Activated CD8-positive, alpha-beta memory T cell treated with anti-CD3 and anti-CD28 coated beads, Interleukin-2, amount 10 ng/mL, durations not matched to agents 7 days and 5 days (primary cell): Measurements from ENCODE around the gene RTL10. TPM values are rescaled to one million over a fixed set of nuclear protein-coding genes. Genes with fewer than 3 reads are reported as not detected.
A peak's percentile ranks its signal among the peaks of the same experiment; 100 is the strongest.

Source experiments
- ATAC-seq: fragments of 150-1000 bp; cut with Tn5 transposase; one replicate; pipeline ENCODE4 v1.10.0; 2021; ENCODE audit warnings: moderate library complexity
- CTCF ChIA-PET: fragments of 350-600 bp; sonication (Branson Sonifier 250); formaldehyde crosslinking; loops from one replicate; lab custom pipeline; 2021; ENCODE audit warnings: antibody characterized with exemption; lab: Charles Lee
- DNase-seq: peaks from one replicate; pipeline ENCODE4 v3.0.0-alpha.2; 2020
- H3K27ac Mint-ChIP-seq: one replicate; pipeline ENCODE4 v1.8.0; 2021; ENCODE audit warnings: mild to moderate bottlenecking, mixed read lengths
- H3K27me3 Mint-ChIP-seq: one replicate; pipeline ENCODE4 v1.8.0; 2021; ENCODE audit warnings: mixed read lengths
- H3K36me3 Mint-ChIP-seq: one replicate; pipeline ENCODE4 v1.8.0; 2021; ENCODE audit warnings: mild to moderate bottlenecking, mixed read lengths
- H3K4me1 Mint-ChIP-seq: one replicate; pipeline ENCODE4 v1.8.0; 2021; ENCODE audit warnings: mixed read lengths
- H3K4me3 Mint-ChIP-seq: one replicate; pipeline ENCODE4 v1.8.0; 2021; ENCODE audit warnings: mild to moderate bottlenecking, moderate library complexity, mixed read lengths
- H3K9me3 Mint-ChIP-seq: one replicate; pipeline ENCODE4 v1.8.0; 2022; ENCODE audit warnings: low read depth, mixed read lengths
- total RNA-seq, 2 experiments: library from RNA; stranded (reverse); gene quantifications; one replicate each; pipeline ENCODE4 v1.2.3, GENCODE V29; 2021

Gene RTL10
- total RNA-seq, 2 experiments from 2014 or later = 12.8 to 15.9 TPM

DNA sequence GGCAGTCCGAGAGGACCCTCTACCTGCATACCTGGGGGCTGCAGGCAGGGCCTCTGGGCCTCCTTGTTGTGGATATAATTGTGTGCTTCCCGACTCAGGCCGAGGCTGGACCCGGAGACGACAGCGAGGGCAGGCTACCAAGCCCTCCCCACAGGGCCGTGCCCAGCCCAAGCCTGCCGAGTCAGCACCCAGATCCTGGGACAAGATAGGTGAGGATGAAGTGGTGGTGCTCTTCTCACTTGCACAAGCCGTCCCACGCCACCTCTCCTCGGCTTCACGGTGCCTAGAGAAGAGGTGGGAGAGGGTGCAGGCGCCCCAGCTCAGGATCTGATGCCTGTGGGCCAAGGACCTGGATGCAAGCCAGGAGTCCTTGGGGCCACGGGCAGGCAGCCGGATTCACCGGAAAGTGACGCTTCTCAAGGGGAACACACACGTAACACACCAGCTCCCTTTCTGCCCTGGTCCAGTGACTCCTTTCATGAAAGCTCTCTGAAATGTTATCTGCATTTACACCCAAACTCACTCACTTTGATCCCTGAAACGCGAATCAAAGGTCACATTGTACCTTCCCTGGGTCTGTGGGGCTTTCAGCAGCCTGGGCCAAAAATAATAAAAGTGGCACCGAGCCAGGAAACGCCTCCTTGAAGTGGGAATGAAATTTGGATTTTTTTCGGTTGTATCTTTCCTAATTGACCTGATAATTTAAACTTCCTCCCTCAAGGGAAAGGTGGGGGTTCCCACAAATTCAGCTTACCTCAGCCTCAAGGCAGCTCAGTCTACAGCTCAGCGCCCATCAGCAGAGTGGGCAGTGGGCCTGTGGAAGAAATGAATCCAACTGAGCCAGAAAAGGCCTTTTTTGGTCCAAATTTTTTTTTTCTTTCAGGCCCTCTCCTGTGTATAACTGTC lies 1.1 kb upstream of the RTL10 start:
- Mint-ChIP-seq H3K9me3 (no peaks in the 10 kb centered on the region), H3K27me3 (no peaks in the 10 kb centered on the region), H3K27ac (peak overlapping the region; percentile 94), H3K4me3 (peak overlapping the region; percentile 84), H3K36me3 (peaks cover 7% of the 10 kb centered on the region), H3K4me1 (peaks cover 37% of the 10 kb centered on the region)
- ATAC-seq (peak; percentile 27), DNase-seq (peak; percentile 68)
- CTCF ChIA-PET = interaction anchor here (0.7 to 1.7 kb wide), 8 partner anchors 8 to 136 kb away, joined by 3 to 8 read pairs (median 3); no protein-coding TSS in a partner anchor

DNA sequence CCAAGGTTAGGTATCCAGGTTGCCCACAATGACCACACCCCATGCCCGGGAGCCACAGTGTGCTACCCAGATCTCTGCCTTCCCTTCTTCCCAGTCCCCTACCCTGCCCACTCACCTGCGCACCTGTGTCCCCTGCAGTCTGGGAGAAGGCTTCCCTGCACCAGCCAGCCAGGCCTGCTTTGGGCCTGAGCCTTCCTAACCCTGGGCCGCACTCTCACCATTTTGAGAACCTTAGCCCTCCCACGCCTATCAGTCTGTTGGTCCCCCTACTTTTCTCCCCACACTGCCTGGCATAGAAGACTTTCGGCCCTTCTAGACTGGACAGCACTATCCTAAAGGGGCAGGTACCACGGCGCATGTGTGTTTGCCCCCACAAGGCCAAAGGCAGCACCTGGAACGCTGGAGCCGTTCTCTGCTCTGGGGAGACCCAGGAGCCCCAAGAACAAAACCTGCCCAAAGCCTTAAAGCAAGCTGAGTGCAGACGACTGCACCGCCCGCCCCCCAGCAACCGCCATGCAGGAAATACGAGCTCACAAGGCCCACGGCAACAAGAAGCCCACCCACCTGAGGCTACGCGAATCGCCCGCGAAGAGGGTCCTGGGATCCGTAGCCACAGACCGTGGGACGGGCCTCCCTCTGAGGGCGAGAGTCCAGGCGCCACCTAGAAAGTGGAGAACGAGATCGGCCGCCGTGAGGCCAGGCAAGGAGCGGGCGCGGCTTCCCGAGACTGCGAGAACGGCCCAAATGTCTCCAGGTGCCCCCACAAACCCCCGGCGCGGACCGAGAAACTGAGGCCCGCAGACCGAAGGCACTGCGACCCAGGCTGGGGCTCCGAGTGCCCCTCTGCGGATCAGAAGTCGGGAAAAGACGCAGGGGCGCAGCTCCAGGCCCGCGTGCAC lies 546 bp downstream of the RTL10 start:
- ATAC-seq = peak; percentile 9
- peak overlapping the region; percentile 84 for H3K4me3 Mint-ChIP-seq
- H3K27me3 Mint-ChIP-seq = no peaks in the 10 kb centered on the region
- DNase-seq = peak; percentile 49
- H3K9me3 Mint-ChIP-seq = no peaks in the 10 kb centered on the region
- CTCF ChIA-PET = interaction anchor here (1.3 kb wide), 1 partner anchor 56 kb away, joined by 5 read pairs; no protein-coding TSS in a partner anchor
- H3K4me1 Mint-ChIP-seq = peaks cover 37% of the 10 kb centered on the region
- H3K27ac Mint-ChIP-seq = peak overlapping the region; percentile 94
- peaks cover 11% of the 10 kb centered on the region for H3K36me3 Mint-ChIP-seq

DNA sequence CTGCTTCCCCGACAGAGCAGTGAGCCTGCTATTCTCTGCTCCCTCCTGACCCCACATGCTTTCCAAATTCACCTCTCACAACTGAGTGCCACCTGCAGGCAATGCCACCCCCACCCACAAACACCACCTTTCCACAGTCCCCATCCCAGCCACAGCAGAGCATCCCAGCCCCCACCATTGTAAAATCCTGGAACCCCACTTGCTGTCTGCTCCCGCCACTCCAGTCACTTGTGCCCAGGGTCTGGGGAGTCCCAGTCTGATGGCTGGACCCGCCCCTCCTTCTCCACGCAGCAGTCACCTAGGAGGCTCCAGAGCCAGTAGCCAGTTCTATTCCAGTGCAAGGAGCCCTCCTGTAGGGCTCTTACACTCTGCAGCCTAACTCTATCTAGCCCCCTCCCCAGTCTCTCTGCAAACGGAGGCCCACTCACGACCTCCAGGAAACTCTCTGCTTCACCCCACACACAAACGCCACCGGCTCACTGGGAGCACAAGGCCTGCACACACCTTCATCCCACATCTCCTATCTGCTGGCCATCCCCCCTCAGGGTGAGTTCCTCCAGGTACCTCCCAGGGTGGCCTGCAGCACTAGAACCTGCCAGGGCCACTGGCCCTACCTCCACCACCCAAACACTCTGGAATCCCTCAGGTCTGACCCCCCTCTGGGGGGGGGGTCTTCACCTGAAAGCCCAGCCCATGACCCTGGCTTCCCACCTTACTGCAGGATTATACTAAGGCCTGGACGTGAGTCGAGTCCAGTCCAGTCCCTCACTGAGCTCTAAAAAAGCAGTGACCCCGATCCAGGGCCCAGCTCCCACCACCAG lies 1.4 kb downstream of the RTL10 start:
- Mint-ChIP-seq H3K27ac (peak overlapping the region; percentile 94), H3K27me3 (no peaks in the 10 kb centered on the region), H3K36me3 (peaks cover 11% of the 10 kb centered on the region), H3K4me3 (peak overlapping the region; percentile 84), H3K9me3 (no peaks in the 10 kb centered on the region), H3K4me1 (peaks cover 37% of the 10 kb centered on the region)
- no peak for ATAC-seq
- DNase-seq = peak; percentile 39
- CTCF ChIA-PET = interaction anchor here (1.3 kb wide), 1 partner anchor 57 kb away, joined by 5 read pairs; no protein-coding TSS in a partner anchor

DNA sequence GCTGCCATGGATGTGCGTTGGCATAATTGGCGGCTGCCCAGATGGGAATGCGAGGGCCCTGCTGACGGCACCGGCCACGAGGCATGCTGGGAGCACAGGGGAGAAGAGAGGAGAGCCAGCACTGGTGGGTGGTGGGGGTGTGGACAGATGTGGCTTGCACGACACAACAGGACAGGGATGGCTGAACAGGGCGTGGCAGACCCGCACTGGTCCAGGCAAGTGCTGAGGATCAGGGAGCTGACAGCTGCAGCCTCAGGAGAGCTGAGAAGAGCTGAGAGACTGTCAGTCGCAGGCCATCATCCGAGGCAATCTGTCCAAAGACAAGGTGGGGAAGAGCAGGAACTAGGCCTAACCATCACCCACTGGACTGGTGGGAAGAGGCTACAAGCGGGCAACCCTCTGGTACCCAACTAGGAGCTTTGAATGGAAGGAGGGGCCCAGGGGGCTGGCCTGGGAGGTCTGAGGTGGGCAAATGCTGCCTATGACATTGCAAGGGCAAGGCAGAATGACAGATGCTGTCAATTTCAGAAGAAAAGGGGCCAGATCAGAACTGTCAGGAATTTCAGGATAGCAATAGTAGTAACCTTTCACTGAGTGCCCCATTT lies 2.4 kb downstream of the RTL10 start:
- Mint-ChIP-seq H3K4me3 (no peak overlapping the region), H3K27ac (no peak overlapping the region), H3K4me1 (peaks cover 37% of the 10 kb centered on the region), H3K36me3 (peaks cover 15% of the 10 kb centered on the region), H3K9me3 (no peaks in the 10 kb centered on the region), H3K27me3 (no peaks in the 10 kb centered on the region)
- no peak for DNase-seq
- no peak for ATAC-seq
- CTCF ChIA-PET = interaction anchor here (1.0 kb wide), 1 partner anchor 58 kb away, joined by 4 read pairs; no protein-coding TSS in a partner anchor

DNA sequence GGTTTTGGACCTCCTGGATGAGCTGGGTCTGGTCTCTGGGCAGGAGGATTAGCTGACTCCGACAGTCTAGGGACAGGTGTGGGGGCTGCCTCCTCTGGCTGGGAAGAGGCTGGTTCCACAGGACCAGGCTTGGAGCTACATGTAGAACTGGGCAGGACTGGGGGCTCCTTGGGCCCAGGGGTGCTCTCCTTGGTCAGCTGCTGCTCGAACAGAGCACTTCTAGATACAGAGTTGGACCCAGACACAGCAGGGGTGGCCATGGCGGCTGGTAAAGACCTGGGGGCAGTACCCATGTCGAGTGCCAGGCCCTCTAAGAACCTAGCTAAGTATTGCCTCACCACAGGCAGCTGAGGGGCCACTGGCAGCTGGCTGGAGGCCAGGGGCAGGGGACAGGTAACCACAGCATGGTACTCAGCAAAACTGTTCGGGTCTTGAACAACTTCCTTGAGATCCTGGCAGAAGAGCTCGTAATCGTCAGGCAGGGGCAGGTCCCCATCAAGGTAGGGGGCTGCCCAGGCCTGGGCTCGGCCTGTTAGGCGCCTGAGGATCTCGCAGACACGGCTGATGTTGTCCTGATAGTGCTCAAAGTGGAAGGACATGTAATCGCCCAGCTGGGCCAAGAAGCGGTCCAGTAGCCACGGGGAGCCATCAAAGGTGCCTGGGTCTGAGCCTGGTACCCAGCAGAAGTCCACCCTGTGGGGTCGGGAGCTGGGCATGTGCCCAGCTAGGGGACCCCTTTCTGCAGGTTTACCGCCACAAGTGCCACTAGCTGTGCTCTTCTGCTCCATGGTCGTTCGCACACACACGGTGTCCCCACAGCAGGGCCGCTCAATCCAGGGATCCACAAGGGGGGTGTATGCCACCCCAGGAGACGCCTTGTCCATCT lies 3.1 kb downstream of the RTL10 start:
- Mint-ChIP-seq H3K4me1 (peaks cover 30% of the 10 kb centered on the region), H3K4me3 (no peak overlapping the region), H3K9me3 (no peaks in the 10 kb centered on the region), H3K36me3 (peaks cover 16% of the 10 kb centered on the region), H3K27ac (no peak overlapping the region), H3K27me3 (no peaks in the 10 kb centered on the region)
- CTCF ChIA-PET = interaction anchor here (1.0 kb wide), 1 partner anchor 59 kb away, joined by 4 read pairs; no protein-coding TSS in a partner anchor
- ATAC-seq = no peak
- DNase-seq = peak; percentile 35

DNA sequence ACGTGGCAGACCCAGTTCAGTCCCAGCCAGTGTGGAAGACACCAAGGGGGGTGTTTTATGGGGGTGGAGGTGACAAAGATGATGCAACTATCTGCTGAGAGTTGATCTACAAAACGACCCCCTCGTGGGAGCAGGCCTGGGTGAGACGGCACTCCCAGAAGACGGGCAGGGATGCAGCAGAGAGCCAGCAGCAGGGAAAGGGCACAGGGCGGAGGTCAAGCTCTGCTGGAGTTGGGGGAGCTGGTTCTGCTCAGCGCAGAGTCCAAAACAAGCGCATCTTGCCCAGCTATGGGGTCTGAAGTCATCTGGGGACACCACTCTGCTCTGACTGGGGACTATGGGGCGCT lies 3.9 kb downstream of the RTL10 start:
- Mint-ChIP-seq H3K4me3 (no peak overlapping the region), H3K9me3 (no peaks in the 10 kb centered on the region), H3K36me3 (peaks cover 16% of the 10 kb centered on the region), H3K27me3 (no peaks in the 10 kb centered on the region), H3K27ac (no peak overlapping the region), H3K4me1 (peaks cover 23% of the 10 kb centered on the region)
- CTCF ChIA-PET = no interaction called here
- ATAC-seq = no peak
- peak; percentile 37 for DNase-seq

DNA sequence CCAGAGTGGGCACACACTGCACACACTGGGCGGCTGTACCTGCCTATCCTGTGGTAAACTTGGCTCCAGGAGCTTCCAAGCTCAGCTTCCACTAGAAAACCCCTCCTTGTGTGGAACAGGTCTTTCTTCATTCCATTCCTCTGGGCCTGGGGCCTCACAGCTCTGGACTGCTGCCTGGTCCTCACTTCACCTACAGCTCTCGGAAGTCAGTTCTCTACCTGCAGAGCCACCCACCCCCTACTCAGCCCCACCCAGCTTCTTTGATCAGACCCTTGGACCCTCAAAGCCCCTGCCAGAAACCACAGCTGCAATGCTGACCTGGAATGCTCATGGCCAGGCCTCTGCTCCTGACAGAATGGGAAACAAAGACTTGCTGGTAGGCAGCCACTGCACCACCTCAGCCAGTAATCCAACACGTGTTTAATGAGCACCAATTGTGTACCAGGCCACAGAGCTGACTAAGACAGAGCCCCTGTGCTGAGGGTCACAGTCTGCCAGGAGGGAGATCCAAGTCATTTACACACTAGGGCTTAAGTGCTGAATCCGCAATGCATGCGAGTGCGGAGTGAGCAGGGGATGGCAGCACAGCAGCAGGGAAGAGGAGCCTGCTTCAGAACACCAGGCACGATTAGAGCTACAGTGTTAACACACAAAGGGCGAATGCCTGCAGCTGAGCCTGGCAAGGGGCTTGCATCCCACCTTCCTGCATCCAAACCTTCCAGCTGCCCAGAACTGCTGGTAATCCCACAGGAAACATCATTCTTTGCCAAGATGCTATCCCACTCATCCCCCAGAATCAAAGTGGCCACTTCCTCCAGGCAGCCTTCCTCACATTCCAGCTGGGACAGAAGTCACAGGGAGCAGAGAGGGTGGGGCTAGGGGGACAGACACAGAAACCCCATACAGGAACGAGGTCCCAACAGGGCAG lies 4.6 kb downstream of the RTL10 start:
- Mint-ChIP-seq H3K27ac (no peak overlapping the region), H3K4me3 (no peak overlapping the region), H3K36me3 (peaks cover 16% of the 10 kb centered on the region), H3K9me3 (no peaks in the 10 kb centered on the region), H3K27me3 (no peaks in the 10 kb centered on the region), H3K4me1 (peaks cover 22% of the 10 kb centered on the region)
- DNase-seq = no peak
- ATAC-seq = no peak
- CTCF ChIA-PET = no interaction called here

DNA sequence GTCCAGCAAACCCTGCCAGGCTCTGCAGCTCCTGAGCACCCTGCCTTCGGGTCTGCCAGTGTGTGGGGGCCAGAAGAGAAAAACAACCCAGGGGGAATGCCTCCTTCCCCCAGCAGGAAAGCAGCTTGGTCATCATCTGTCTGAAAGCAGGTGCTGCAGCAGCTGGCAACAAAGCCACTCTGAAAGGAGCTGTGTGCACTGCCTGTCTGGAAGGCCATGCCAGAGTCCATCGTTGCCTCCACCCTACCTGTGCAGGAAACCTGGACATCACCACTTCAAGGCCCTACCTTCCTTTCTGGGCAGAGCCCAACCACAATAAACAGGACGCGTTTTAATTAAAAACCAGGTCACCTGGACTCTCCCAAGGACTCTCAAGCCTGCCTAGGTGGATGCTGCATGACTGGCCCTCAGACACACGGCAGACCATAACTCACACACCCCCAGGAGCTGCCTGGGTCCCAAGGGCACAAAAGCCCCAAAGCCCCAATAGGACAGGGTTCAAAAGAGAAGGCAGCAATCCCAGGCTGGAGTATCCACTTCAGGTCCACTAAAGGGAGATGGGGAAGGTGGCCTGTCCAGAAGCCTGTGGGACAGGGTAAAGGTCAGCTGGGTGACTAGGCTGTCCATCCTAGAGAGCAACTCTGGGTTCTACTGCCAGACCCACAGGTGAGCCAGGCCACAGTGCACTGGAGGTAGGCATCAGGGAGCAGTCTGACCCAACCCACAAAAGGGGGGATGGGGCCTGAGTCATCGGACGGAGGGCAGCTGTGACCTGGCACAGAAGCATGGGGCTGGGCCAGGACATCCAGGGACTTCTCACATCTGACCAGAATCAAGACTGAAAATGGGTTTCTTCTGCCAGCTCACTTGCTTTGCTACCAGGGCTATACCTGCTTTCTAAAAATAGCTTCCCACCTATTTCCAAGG lies 6.1 kb downstream of the RTL10 start:
- DNase-seq (no peak), ATAC-seq (no peak)
- H3K4me1 Mint-ChIP-seq = peaks cover 19% of the 10 kb centered on the region
- H3K9me3 Mint-ChIP-seq = no peaks in the 10 kb centered on the region
- CTCF ChIA-PET = interaction anchor here (0.9 to 1.1 kb wide), 2 partner anchors 92 to 118 kb away, joined by 3 to 4 read pairs; no protein-coding TSS in a partner anchor
- H3K36me3 Mint-ChIP-seq = peaks cover 16% of the 10 kb centered on the region
- H3K27ac Mint-ChIP-seq = no peak overlapping the region
- no peaks in the 10 kb centered on the region for H3K27me3 Mint-ChIP-seq
- no peak overlapping the region for H3K4me3 Mint-ChIP-seq

DNA sequence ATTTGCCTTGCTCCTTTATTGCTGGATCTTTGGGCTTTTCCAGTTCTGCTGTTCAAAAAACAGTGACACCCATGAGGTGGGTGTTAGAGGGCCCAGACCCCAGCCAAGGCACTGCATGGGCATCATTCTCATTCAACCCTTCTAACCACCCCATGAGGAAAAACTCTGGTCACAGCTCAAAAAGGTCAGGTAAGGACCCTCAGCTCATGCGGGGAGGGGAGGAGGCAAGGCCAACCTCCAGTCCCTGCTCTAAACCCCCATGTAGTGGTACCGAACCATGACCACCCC lies 7.4 kb downstream of the RTL10 start:
- Mint-ChIP-seq H3K9me3 (no peaks in the 10 kb centered on the region), H3K4me3 (no peak overlapping the region), H3K36me3 (peaks cover 16% of the 10 kb centered on the region), H3K27me3 (no peaks in the 10 kb centered on the region), H3K27ac (no peak overlapping the region), H3K4me1 (peaks cover 6% of the 10 kb centered on the region)
- CTCF ChIA-PET = no interaction called here
- ATAC-seq (no peak), DNase-seq (no peak)

DNA sequence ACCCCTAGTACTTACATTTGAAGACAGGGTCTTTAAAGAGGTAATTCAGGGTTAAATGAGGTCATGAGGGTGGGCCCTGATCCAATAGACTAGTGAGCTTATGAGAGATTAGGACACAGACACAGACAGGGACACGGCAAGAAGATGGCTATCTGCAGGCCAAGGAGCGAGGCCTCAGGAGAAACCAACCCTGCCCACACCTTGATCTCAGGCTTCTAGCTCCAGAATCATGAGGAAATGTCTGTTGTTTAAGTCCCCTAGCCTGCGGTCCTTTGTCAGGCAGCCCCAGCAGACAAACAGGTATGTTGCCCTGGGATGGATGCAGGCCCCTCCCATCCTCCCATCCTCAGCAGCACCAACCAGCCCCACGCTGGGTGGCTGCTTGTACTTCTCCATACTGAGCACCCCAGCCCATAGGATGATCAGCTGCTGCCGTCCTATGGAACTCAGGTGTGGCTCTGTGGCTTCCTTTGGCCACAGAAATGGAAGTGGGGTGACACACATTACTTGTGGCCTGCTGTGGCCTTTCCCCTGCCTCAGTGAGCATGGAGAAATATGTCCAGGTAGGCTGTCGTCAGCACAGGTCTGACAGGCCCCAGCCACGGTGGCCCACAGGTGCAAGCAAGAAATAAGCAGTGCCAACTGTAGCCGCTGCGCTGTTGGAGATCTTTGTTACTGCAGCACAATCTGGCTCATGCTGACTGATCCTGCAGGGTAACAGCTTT lies 7.9 kb downstream of the RTL10 start:
- CTCF ChIA-PET = no interaction called here
- peaks cover 14% of the 10 kb centered on the region for H3K36me3 Mint-ChIP-seq
- no peak for ATAC-seq
- no peaks in the 10 kb centered on the region for H3K9me3 Mint-ChIP-seq
- no peak overlapping the region for H3K27ac Mint-ChIP-seq
- no peak for DNase-seq
- H3K4me3 Mint-ChIP-seq = no peak overlapping the region
- no peaks in the 10 kb centered on the region for H3K27me3 Mint-ChIP-seq
- H3K4me1 Mint-ChIP-seq = peaks cover 3% of the 10 kb centered on the region
